Panc1 (cell line): ENCODE measurements around the gene PTGES3. TPM values are rescaled to one million over a fixed set of nuclear protein-coding genes. Genes with fewer than 3 reads are reported as not detected.

Experiments used
- ATAC-seq: fragments of 200-7000 bp; cut with Tn5 transposase; 2 replicates; pipeline ENCODE4 v1.9.1; 2020; ENCODE audit warnings: mild to moderate bottlenecking, moderate library complexity
- BruUV-seq: library from RNA; stranded (reverse); fragments of 400-500 nt; replicated peaks from 2 replicates; lab custom pipeline; 2021; lab: Mats Ljungman, UMichigan
- CTCF ChIA-PET: fragments of 300-600 bp; sonication (Branson Sonifier 250); formaldehyde crosslinking; loops from one replicate; lab custom pipeline; 2022; ENCODE audit warnings: antibody characterized with exemption; lab: Charles Lee
- POLR2A ChIA-PET: fragments of 300-600 bp; sonication (Branson Sonifier 250); formaldehyde crosslinking; loops from one replicate; lab custom pipeline; 2022; ENCODE audit warnings: antibody characterized with exemption; lab: Charles Lee
- DNase-seq: peaks from one replicate; pipeline ENCODE4 v3.0.0-alpha.2; 2010; ENCODE audit warnings: low read depth, low spot score
- H3K27ac ChIP-seq: 2 replicates; pipeline ENCODE4 v1.5.1; 2011; ENCODE audit warnings: mild to moderate bottlenecking, low read length, inconsistent platforms
- H3K27me3 ChIP-seq: fragments of 200-500 bp; sonication (Bioruptor generic); 2 replicates; pipeline ENCODE4 v1.6.0; 2014; ENCODE audit warnings: low read length, inconsistent platforms; ENCODE audit not compliant: control insufficient read depth, insufficient read depth
- H3K36me3 ChIP-seq: fragments of 200-500 bp; sonication (Bioruptor generic); 2 replicates; pipeline ENCODE4 v1.5.1; 2014; ENCODE audit warnings: inconsistent platforms, mild to moderate bottlenecking, low read length, moderate library complexity; ENCODE audit not compliant: control insufficient read depth, insufficient read depth
- H3K4me1 ChIP-seq: 2 replicates; pipeline ENCODE4 v1.5.1; 2011; ENCODE audit warnings: inconsistent platforms, mild to moderate bottlenecking, low read length, moderate library complexity; ENCODE audit not compliant: control insufficient read depth, insufficient read depth
- H3K4me3 ChIP-seq, 2 experiments: 2 replicates each; pipeline ENCODE4 v1.5.1; 2011 to 2012; ENCODE audit warnings: low read depth in 2 of 2, low read length in 2 of 2, mild to moderate bottlenecking in 2 of 2, inconsistent platforms in 1 of 2, moderate library complexity in 1 of 2
- H3K9me3 ChIP-seq: fragments of 200-500 bp; sonication (Bioruptor generic); 2 replicates; pipeline ENCODE4 v1.5.1; 2014; ENCODE audit warnings: low read depth, mild to moderate bottlenecking, inconsistent platforms, low read length, moderate library complexity; ENCODE audit not compliant: control insufficient read depth, insufficient read depth
- CTCF ChIP-seq: fragments of 450-650 bp; IDR thresholded peaks from 2 replicates; pipeline ENCODE4 v1.5.1; 2017; ENCODE audit warnings: mild to moderate bottlenecking
- POLR2AphosphoS5 ChIP-seq: IDR thresholded peaks from 2 replicates; pipeline ENCODE4 v1.6.1; 2012; ENCODE audit warnings: mild to moderate bottlenecking, low read depth, low read length, moderate library complexity
- SIN3A ChIP-seq: IDR thresholded peaks from 2 replicates; pipeline ENCODE4 v1.6.1; 2012; ENCODE audit warnings: low read depth, mild to moderate bottlenecking, low read length, moderate library complexity, borderline replicate concordance; ENCODE audit not compliant: insufficient read depth
- TCF7L2 ChIP-seq: IDR thresholded peaks from 2 replicates; pipeline ENCODE4 v1.6.1; 2011; ENCODE audit warnings: mild to moderate bottlenecking, low read depth, low read length, inconsistent platforms
- in situ Hi-C: cut with HindIII; loops from 2 replicates; pipeline ENCODE4 v1.10.0; 2016; ENCODE audit warnings: low sequenced_read_pairs, low pct_unique_long_range_greater_than_20kb
- intact Hi-C: fragments of 100-400 bp; cut with micrococcal nuclease; formaldehyde crosslinking; loops from one replicate; pipeline ENCODE4 v1.10.0; 2022; ENCODE audit not compliant: unreplicated experiment
- total RNA-seq: library from RNA; stranded (reverse); gene quantifications from one replicate; pipeline ENCODE4 v1.2.1, GENCODE V29; 2021; ENCODE audit not compliant: unreplicated experiment
- TF ChIP-seq, protein P1 (sequence below), 2 experiments: IDR thresholded peaks; 2 replicates each; pipeline ENCODE4 v1.6.1; 2011 to 2012; ENCODE audit warnings: low read depth in 2 of 2, control low read depth in 1 of 2, low read length in 1 of 2, mild to moderate bottlenecking in 1 of 2, moderate library complexity in 1 of 2; ENCODE audit not compliant: insufficient read depth in 1 of 2

Gene PTGES3
- total RNA-seq, 1 experiment from 2014 or later = 339 TPM

DNA sequence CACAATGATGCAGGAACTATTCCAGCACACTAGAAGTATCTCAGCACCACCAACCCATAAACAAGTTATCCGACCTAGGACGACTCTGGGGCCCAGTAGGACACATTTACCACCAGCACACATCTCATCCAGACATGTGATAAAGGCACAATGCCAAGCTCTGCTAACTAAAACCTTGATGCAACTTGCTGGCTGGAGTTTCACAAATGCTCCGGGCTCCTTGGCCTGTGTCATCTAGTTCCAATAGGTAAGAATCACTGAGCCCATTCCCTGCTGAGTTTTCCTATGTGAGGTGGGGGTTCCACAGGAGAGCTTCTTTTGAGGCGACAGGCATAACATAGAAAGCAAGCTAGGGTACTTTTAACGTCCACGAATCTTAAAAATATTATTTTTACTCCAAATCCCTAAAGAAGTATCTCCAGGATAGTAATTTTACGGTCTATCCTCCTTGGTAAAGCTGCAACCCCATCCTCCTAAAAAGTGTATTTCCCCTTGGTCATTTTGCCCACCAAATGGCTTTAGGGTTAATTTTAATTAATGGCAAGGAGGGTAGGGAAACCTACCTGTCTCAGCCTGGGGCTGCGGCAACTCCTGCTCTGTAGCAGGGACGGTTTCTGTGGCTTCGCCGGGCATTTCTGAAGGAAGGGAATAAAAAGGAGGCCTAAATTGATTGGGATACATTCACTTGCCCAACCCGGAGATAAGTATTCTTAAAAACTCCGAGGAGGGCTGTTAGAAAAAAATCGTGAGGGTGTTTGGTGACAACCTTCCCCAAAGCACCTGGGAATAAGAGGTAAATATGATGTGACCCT, 36.0 kb upstream of the PTGES3 start:
- no TSS peak for BruUV-seq
- in situ Hi-C loops (no loop called here), intact Hi-C loops (loop anchor here (2.0 kb wide), 1 partner anchor 35 kb away; the partner anchor contains the start of gene PTGES3)
- peaks cover 46% of the 10 kb centered on the region for H3K4me1 ChIP-seq
- no peaks in the 10 kb centered on the region for H3K27me3 ChIP-seq
- peak overlapping the region; percentile 100 for H3K27ac ChIP-seq
- no peak for DNase-seq
- peak overlapping the region; percentile 93 to 100 for H3K4me3 ChIP-seq
- POLR2A ChIA-PET = interaction anchor here (0.5 kb wide), 1 partner anchor 49 kb away, joined by 12 read pairs; no protein-coding TSS in a partner anchor
- TF ChIP-seq POLR2AphosphoS5 (peak; percentile 30; the same call in 1 of the 2 replicates), SIN3A (no peak)
- H3K36me3 ChIP-seq = peaks cover 23% of the 10 kb centered on the region
- CTCF ChIA-PET = no interaction called here
- H3K9me3 ChIP-seq = no peaks in the 10 kb centered on the region
- ATAC-seq = no peak

DNA sequence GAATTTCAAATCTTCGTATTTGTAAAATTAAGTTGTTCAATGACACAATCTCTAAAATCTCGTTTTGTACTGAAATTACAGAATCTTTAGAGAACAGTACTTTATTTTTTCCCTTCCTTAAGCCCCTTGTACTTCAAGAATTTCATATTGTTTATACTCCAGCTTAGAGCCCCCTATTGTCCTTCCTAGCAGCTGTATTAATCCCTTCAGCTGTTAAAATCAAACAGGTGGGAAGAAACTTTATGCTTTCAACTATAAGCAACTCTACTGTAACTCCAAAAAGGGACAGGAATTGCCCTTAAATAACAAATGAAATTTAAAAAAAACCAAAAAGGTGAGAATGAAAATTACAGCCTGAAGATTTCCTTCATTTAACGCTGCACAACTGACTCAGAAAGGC, 35.3 kb upstream of the PTGES3 start:
- no peak for DNase-seq
- Histone ChIP-seq H3K4me1 (peaks cover 51% of the 10 kb centered on the region), H3K36me3 (peaks cover 27% of the 10 kb centered on the region), H3K4me3 (peak overlapping the region; percentile 93 to 100), H3K27me3 (no peaks in the 10 kb centered on the region), H3K9me3 (no peaks in the 10 kb centered on the region), H3K27ac (peak overlapping the region; percentile 100)
- no peak for TF ChIP-seq SIN3A
- TF ChIP-seq CTCF = no peak
- TF ChIP-seq TCF7L2 = no peak
- TF ChIP-seq, protein P1, sequence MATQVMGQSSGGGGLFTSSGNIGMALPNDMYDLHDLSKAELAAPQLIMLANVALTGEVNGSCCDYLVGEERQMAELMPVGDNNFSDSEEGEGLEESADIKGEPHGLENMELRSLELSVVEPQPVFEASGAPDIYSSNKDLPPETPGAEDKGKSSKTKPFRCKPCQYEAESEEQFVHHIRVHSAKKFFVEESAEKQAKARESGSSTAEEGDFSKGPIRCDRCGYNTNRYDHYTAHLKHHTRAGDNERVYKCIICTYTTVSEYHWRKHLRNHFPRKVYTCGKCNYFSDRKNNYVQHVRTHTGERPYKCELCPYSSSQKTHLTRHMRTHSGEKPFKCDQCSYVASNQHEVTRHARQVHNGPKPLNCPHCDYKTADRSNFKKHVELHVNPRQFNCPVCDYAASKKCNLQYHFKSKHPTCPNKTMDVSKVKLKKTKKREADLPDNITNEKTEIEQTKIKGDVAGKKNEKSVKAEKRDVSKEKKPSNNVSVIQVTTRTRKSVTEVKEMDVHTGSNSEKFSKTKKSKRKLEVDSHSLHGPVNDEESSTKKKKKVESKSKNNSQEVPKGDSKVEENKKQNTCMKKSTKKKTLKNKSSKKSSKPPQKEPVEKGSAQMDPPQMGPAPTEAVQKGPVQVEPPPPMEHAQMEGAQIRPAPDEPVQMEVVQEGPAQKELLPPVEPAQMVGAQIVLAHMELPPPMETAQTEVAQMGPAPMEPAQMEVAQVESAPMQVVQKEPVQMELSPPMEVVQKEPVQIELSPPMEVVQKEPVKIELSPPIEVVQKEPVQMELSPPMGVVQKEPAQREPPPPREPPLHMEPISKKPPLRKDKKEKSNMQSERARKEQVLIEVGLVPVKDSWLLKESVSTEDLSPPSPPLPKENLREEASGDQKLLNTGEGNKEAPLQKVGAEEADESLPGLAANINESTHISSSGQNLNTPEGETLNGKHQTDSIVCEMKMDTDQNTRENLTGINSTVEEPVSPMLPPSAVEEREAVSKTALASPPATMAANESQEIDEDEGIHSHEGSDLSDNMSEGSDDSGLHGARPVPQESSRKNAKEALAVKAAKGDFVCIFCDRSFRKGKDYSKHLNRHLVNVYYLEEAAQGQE (IDR thresholded peaks at IDR 0.05; ENCODE audit: insufficient read depth in 1 of 2, low read depth in 2 of 2, low read length in 1 of 2) = no peak
- no peak for TF ChIP-seq POLR2AphosphoS5
- CTCF ChIA-PET = interaction anchor here (0.6 kb wide), 1 partner anchor 84 kb away, joined by 5 read pairs; no protein-coding TSS in a partner anchor
- intact Hi-C loops = no loop called here
- no peak for ATAC-seq
- no TSS peak for BruUV-seq
- in situ Hi-C loops = no loop called here
- POLR2A ChIA-PET = interaction anchor here (0.6 kb wide), 1 partner anchor 35 kb away, joined by 9 read pairs; the partner anchor contains the start of gene PTGES3

GRCh38 chr12:56722832-56723231, 34.7 kb upstream of the PTGES3 start:
- Histone ChIP-seq H3K27ac (peak overlapping the region; percentile 100), H3K4me3 (peak overlapping the region; percentile 93 to 100), H3K4me1 (peaks cover 51% of the 10 kb centered on the region), H3K9me3 (no peaks in the 10 kb centered on the region), H3K36me3 (peaks cover 27% of the 10 kb centered on the region), H3K27me3 (no peaks in the 10 kb centered on the region)
- no peak for DNase-seq
- ATAC-seq = no peak
- POLR2A ChIA-PET = interaction anchor here (0.6 kb wide), 1 partner anchor 35 kb away, joined by 9 read pairs; the partner anchor contains the start of gene PTGES3
- CTCF ChIA-PET = interaction anchor here (0.6 kb wide), 1 partner anchor 84 kb away, joined by 5 read pairs; no protein-coding TSS in a partner anchor
- intact Hi-C loops (no loop called here), in situ Hi-C loops (no loop called here)
- BruUV-seq = no TSS peak
- TF ChIP-seq, protein P1 (IDR thresholded peaks at IDR 0.05; ENCODE audit: insufficient read depth in 1 of 2, low read depth in 2 of 2, low read length in 1 of 2) = no peak
- TF ChIP-seq CTCF (no peak), SIN3A (no peak), TCF7L2 (no peak), POLR2AphosphoS5 (no peak; the same call in 1 of the 2 replicates)
